Lung microvascular endothelial cell (primary cell): ENCODE data around the gene VEGFB. TPM values are rescaled to one million over a fixed set of nuclear protein-coding genes. Genes with fewer than 3 reads are reported as not detected.
"Not testable (repeated sequence)": the region's sequence is repeated elsewhere in the genome, so short reads cannot be mapped to it uniquely, and the experiment has no call there.

Source experiments
- DNase-seq, 2 donors: peaks; one replicate each; pipeline versions ENCODE4 v3.0.0 to v3.0.0-alpha.2; 2010; ENCODE audit warnings: low read depth in 2 of 2
- total RNA-seq: library from RNA; depleted of rRNA; stranded (reverse); fragments of >200 nt; gene quantifications from 2 replicates; pipeline ENCODE4 v1.2.1, GENCODE V29; 2014

VEGFB gene
- total RNA-seq, 1 donor from 2014 or later, result 22.4 TPM

DNA sequence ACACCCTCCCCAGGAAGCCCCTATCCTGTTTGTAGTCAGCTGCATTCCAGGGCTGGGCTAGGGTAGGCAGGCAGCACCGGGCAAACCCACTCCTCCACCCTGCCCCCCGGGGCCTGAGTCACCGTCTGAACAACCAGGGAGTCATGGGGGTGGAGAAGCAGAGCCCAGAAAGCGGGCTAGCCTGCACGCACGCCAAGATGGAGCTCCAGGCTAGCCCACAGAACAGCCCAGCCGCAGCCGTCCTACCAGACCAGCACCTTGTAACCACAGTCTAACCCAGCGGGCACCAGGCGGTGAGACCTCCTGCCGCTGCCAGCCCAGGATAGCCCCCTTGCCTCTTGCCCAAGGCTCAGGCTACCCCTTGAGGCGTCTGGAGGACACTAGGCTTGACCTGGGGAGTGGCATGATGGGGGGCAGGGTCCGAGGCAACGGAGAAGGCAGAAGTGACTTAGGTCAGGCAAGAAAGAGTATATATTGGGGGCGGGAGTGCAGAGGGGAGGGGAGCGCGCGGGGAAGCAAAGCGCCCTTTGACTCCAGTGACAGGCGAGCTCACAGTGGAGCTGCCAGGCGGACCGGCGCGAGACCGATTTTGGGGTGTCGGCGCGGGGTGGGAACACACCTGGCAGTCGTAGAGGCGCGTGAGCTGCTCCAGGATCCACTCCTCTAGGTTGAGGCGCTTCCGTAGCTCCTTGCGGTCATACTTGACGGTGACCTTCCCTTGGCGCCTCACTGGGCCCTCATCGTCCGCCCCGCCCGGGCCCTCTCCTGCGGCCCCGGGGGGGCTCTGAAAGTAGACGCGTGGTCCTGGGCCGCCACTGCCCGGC is 11.6 kb downstream of the VEGFB start:
- peak; percentile 53 to 88 for DNase-seq

DNA sequence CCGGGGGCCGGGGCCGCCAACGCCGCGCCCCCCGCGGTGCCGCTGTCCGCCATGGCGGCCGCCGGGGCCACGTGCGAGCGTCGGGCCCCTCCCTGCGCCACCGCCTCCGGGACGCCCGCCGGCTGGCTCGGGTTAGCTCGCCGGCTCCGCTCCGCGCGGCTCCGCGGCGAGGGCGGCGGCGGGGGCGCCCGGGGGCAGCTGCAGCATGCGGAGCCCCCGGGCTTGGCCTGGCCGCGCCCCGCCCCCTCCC is 12.2 kb downstream of the VEGFB start:
- not testable (repeated sequence) for DNase-seq

DNA sequence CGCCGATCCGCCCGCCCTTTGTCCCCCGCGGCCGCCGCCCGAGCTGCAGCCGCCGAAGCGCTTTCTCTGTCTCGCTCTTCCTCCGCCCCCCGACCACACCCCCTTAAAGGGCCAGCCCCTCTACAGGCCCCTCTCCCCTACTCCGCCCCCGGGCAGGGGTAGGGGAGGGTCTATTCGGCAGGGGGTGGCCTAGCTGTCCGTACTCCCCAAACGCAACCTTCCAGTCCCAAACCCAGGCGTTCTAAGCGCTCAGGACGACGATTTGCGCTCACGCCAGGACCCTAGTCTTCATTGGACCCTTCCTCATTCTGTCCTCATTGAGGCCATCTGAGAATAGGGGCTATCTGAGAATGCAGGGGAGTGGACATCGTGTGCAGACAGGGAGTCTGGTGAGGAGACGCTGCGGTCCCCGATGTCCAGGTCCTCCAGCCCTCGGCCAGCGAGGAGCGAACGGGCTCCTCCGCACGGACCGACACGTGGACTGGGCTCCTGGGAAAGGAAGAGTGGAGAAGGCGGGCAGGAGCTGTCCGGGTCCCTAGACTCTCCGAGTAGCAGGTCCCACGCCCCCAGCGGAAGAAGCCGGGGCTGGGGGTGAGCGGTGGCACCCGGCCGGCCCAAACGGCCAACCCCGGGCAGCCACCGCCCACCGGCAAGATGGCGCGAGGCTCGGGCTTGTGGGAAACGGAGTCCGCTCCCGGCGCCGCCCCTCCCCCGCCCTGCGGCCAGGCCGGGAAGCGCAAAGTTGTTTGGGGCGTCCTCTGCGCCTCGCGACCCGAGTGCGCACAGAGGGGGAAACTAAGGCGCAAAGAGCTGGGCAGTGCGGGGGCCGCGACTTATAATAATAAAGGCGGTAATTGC is 12.7 kb downstream of the VEGFB start, which contains the start of gene PPP1R14B:
Gene PPP1R14B (minus strand): TSS at position 73 of the 858 bp plus-strand sequence. CDS start 270 bp downstream, outside the sequence.
- DNase-seq, result peak; percentile 84 to 88

DNA sequence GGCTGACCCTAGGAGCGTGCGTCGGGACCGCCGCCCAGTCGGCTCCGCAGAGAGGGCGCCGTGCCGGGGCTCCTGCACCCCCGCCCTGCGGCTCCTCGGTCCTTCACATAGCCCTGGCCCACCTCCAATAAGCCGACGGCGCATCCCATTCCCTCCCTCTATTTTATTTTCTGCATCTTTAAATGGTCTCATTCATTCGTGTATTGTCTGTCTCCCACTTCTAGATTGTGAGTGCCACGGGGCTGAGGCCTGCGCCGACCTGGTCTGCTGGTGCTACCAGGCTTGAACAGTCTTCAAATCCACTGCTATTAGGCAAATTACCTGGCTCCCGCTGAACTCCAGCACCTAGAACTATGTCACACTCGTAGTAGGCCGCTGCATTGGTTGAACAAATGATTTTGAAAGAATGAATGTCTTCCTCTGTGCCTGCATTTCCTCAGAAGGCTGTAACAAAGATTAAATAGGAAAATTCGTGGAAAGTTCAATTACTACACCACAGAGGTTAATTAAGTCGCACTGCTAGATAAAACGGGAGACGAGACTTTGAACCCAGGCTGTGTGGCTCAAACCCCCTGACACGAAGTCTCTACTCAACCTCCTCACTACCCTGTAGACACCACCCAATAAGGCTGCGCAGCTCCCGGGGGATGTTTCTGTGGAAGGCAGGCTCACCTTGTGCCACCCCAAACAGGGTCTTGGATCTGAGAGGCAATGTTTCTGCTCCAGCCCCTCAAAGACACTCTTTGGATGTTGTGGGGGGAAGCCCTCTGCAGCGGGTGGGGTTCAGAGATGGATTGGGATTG is 13.5 kb downstream of the VEGFB start:
- no peak for DNase-seq

DNA sequence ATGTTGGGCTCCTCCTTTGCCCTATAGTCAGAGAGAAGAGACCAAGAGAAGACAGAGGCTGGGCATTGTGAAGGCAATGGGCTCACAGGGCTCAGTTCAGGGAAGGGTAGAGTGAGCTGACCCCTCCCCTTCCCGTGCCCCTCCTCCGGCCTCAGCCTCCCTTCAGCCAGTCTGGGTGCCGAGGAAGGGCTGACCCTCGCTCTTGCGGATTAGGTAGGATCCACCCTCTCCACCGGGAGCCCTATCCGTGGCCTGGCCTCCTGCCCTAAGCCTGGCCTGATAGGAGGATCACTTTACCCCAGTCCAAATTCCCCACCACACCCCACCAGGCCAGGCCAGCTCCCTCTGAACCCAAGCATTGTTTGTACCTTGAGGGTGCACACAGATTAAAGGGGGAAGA is 14.2 kb downstream of the VEGFB start:
- DNase-seq, result no peak

DNA sequence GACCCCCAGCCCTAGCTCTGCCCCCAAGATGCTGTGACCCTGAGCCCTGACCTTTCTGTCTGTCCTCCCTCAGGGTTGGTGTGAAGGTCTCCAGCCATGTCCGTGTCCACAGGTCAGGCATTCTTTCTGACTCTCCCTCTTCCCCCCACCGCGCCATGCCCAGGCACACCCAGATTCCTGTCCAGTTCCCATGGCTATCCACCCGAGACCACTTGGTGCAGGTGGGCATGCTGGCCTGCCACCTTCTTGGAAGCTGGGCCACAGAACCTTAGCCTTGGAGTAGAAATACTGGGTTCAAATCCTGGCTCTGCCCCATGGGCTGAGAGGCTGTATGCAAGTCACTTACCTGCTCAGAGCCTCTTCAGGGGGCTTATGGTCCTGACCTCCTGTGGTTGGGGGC is 14.7 kb downstream of the VEGFB start:
- DNase-seq, result no peak

DNA sequence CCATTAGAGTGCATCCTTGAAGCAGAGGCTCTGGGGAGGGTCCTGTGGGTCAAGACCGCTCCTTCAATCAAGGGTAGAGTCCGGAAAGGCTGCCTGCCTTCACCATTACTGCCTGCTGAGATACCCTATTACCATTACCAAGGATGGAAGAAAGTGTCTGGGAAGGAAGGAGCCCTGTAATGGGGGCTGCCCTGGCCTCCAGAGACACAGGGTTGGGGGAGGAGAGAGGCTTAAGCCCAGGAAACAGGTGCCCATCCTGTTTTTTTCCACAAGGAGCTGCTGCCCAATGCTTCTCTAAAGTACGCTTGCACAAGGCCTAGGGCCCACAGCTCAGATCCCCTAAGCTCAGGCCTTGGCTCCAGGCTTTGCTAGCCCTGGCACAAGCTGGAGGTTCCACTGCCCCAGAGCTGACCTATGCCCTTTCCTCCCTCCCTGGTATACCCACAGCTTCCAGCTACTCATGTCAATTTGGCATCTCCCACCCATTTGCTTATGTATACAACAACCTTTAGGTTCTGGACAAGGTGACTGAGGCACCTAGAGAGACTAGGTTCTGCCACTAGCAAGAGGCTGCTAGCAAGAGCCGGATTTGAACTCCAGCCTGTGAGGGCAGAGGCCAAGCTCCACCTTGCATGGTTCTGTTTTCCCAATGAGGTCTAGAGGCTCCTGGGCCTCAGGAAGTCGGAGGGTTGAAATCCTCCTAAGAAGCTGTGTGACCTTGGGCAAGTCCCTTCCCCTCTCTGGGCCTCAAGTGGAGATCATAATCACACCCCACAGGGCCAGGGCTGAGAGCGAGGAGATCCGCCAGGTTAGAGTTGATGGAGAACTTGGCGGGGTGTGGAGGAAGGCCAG is 15.4 kb downstream of the VEGFB start:
- no peak for DNase-seq

DNA sequence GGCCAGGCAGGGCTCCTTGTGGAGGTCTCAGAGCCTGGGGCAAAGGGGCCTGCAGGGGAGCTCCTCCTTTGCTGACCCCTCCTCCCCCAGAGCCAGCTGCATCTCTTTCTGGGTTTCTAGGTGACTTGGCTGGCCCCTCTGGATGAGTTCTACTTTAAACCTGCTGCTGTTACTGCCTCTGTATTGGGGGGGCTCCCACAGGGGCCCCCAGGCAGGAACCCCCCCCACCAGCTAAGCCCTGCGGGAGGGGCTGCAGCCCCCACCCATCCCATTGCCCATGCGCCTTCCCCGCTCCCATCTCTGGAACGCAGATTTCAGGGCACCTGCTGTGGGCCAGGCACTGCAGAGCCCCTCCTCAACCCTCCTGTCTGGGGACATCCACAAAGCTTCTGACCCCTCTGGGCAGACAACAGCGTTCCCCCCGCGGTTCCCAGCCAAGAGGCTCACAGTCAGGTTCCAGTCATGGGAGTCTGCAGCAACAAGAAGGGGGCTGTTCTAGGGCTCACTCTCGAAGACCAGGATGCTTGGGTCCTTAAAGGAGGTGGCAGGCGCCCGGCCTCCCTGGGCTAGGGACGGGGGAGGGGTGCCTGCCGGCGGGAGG is 16.1 kb downstream of the VEGFB start:
- no peak for DNase-seq

DNA sequence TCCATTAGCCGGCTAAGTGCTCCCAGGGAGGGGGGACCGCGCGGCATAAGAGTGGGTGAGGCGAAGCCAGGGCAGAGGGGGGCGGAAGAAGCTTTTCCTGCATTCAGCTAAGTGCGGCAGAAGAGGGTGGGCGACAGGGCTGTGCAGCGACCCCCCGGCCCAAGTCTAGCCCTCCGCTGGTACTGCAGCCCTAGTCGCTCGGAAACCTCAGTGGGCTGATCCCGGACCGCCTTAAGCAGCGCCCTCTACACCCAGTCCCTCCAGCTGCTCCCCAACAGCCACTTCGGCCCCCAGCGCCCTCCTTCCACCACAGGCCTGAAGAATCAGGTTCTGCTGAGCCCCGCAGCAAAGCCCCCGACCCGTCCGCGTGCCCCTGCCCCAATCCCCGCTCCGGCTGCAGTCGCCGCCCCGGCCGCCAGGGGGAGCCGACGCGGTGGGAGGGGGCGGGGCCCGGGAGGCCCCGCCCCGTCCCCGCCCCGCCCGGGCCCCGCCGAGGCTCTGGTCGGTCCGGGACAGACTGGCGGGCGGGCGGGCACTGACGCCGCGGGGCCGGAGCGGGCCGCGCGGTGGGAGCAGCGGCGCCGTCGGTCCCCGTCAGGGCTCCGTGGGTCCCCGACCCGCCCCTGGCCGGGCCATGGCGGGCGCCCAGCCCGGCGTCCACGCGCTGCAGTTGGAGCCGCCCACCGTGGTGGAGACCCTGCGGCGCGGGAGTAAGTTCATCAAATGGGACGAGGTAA is 16.8 kb downstream of the VEGFB start, which contains the start of gene PLCB3:
Gene PLCB3 (plus strand): TSS at position 515 of the 737 bp plus-strand sequence. CDS start 120 bp downstream, at position 635.
- peak; percentile 53 to 64 for DNase-seq

DNA sequence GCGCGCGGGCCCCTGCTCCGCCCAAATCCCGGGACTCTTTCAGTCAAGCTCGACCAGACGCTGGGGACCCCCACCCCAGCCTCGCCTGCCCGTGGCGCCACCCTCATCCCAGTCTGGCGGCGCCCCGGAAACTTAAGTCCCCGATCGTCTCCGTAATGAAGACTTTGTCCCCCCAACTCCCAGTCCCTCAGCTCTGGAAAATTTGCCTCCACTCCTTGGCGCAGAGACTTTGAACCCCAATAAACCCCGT is 17.3 kb downstream of the VEGFB start:
- no peak for DNase-seq

DNA sequence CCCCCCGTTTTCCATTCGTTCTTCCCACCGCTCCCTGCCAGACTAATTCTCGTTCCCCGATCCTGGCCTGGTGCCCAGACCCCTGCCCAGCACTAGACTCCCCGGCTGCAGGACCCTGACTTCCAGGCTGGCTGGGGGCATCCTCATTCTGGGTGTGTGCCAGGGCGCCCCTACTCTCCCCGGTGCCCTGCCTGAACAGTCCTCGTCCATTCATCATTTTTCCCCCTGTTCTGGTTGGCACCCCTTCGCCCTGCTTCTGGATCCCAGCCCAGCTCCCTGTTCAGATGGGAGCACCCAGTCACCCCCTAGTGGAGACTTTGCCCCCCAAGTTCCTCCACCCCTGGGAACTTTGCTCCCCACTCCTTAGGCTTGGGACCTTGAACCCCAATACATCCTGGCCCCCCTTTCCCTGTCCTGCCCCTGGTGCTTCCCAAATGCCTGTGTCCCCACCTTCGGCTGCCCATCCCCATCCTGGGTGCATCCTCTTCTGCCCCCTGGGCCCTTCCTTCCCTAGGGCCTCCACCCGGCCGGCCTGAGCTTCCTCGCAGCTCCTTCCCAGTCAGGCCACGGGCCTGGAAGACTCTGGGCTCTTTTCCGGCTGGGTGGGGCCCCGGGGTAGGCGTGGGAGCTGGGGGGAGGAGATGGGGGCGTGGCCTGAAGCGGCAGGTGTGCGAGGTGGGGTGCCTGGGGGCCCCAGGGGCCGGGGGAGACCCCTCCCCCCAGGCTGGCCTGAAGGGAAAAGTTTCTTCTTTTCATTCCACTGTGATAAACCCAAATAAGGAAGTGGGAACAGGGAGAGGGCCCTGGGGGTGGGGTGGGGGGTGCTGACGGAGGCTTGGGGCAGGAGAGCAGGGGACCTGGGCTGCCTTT is 17.9 kb downstream of the VEGFB start:
- DNase-seq, result peak in 1 of 2 donors; percentile 34

DNA sequence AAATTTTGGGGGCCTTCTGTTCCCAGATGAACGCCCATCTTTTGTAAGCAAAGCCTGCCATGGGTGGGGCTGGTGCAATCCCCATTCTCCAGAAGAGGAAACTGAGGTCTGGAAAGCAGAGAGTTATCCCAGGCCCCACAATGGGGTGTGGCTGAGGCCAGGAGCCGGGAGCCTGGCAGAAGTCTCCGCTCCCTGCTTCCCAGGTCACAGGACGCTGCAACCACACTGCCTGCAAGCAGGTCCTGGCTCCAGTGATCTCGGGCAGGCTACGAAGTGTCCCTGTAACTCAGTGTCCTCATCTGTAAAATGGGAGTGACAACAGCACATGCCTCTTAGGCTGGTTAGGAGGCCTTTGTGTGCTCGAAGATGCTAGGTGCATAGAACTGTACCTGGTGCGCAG is 18.7 kb downstream of the VEGFB start:
- no peak for DNase-seq

DNA sequence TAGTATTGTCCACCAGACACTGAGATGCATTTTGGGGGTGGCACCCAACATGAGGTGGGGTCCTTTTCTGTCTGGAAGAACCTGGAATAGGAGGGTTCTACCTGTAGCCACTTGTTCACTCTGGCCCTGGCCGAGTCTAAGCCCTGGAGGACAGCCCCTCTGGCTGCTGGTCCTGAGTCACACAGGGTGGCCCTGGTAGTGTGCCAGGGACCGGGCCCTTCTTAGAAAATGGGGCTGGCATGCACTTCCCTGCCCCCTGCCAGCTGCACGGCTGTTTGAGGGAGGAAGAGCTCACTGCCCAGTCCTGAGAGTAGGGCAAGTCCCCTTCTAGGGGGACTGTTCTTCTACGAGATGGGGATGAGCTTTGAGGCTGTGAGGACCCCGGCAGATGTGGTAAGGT is 19.1 kb downstream of the VEGFB start:
- no peak for DNase-seq

DNA sequence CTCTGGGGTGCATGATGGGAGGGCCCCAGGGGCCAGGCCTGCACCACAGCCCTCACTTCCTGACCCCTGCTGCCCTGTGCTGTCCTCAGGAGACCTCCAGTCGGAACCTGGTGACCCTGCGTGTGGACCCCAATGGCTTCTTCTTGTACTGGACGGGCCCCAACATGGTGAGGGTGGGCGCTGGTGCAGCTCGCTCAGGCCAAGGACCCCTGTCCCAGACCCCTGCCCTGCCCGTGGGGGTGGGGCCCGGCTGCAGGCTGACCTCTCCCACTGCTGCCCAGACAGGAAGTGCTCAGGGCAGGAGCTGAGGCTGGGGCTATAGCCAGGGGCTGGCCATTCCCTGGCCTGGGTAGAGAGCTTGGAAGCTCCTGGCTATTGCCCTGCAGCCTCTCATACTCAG is 19.9 kb downstream of the VEGFB start:
- no peak for DNase-seq

DNA sequence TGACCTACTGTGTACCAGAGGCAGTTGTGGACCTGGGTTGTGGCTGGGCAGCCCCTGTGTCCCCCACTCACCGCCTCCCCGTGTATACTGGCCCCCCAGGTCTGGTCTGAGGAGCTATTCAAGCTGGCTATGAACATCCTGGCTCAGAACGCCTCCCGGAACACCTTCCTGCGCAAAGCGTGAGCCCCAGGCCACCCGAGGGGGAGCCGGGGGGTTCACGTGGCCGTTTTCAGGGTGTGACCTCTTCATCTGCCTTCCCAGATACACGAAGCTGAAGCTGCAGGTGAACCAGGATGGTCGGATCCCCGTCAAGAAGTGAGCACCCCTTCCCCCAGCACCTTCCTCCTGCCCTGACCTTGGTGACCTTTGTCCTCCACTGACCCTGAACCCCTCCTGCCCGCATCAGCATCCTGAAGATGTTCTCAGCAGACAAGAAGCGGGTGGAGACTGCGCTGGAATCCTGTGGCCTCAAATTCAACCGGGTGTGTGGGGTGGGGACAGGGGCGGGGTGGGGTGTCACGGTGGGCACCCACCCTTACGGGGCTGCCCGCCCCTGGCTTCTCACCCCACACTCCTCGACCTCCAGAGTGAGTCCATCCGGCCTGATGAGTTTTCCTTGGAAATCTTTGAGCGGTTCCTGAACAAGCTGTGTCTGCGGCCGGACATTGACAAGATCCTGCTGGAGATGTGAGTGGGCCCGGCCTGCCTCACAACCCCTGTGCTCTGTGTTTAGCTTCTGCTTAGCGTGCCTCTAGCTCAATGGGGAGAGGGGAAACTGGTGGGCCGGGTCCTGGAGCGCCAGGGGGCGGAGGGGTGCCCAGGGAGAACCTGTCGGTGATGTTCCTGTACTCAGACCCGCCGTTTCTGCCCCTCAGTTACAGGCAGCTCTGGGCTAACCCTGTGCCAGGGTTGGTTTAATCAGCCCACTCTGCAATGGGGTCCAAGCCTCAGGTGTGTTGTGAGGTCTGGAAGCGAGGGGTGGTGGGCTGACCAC is 21.0 kb downstream of the VEGFB start:
- no peak for DNase-seq

DNA sequence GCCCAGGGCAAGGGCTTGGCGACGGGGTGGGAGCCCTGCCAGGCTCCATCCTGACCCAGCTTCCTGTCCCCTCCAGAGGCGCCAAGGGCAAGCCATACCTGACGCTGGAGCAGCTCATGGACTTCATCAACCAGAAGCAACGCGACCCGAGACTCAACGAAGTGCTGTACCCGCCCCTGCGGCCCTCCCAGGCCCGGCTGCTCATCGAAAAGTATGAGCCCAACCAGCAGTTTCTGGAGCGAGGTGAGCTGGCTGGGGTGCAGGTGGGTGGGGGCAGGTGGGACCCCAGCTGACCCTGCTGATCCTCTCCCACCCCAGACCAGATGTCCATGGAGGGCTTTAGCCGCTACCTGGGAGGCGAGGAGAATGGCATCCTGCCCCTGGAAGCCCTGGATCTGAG is 21.9 kb downstream of the VEGFB start:
- no peak for DNase-seq

DNA sequence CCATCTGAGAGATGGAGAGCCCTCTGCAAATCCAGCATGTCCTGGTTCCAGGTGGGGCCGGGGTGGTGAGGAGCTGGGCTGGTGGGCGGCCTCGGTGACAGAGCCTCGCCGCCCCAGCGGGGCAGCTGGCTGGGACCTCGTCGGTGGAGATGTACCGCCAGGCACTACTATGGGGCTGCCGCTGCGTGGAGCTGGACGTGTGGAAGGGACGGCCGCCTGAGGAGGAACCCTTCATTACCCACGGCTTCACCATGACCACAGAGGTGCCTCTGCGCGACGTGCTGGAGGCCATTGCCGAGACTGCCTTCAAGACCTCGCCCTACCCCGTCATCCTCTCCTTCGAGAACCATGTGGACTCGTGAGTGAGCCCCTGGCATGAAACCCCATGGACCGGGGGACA is 24.0 kb downstream of the VEGFB start:
- DNase-seq, result no peak
